ENCODE data around the gene MRC2. TPM values are rescaled to one million over a fixed set of nuclear protein-coding genes. Genes with fewer than 3 reads are reported as not detected.

The MRC2 gene
- total RNA-seq, 1 experiment from 2014 or later, result 12.3 TPM

DNA sequence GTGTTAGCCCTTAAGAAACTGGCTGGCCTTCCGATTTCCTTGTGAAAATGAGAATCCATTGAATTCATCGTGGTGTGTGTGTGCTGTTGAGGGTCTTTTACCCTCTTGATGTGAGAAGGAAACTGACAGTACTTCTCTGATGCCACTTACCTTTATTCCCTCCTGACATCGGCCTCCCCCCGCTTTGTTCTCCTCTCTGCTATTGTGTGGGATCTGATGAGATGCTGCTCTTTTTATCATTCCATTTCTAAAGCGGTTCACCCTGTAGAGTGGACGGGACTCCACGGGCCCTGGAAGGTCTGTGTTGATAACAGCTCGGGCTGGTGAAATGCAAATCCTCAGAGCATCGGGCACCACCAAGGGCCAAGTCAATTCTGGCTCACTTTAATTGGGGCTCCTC, 110.8 kb downstream of the MRC2 start:
- TF ChIP-seq, protein P1, sequence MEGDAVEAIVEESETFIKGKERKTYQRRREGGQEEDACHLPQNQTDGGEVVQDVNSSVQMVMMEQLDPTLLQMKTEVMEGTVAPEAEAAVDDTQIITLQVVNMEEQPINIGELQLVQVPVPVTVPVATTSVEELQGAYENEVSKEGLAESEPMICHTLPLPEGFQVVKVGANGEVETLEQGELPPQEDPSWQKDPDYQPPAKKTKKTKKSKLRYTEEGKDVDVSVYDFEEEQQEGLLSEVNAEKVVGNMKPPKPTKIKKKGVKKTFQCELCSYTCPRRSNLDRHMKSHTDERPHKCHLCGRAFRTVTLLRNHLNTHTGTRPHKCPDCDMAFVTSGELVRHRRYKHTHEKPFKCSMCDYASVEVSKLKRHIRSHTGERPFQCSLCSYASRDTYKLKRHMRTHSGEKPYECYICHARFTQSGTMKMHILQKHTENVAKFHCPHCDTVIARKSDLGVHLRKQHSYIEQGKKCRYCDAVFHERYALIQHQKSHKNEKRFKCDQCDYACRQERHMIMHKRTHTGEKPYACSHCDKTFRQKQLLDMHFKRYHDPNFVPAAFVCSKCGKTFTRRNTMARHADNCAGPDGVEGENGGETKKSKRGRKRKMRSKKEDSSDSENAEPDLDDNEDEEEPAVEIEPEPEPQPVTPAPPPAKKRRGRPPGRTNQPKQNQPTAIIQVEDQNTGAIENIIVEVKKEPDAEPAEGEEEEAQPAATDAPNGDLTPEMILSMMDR (IDR thresholded peaks at IDR 0.05; ENCODE audit: unreplicated experiment), result no peak
- H3K4me3 Mint-ChIP-seq (ENCODE audit: unreplicated experiment), result no peak overlapping the region
- ChIA-PET CTCF (no interaction called here), POLR2A (interaction anchor here (0.7 kb wide), 1 partner anchor 22 kb away, joined by 3 read pairs; no protein-coding TSS in a partner anchor)
- H3K9me3 Mint-ChIP-seq (ENCODE audit: unreplicated experiment), result no peaks in the 10 kb centered on the region
- H3K4me1 Mint-ChIP-seq (ENCODE audit: insufficient read depth, unreplicated experiment), result peaks cover 11% of the 10 kb centered on the region
- intact Hi-C loops (cut with micrococcal nuclease), result no loop called here
- peaks cover 5% of the 10 kb centered on the region for H3K36me3 Mint-ChIP-seq (ENCODE audit: insufficient read depth, unreplicated experiment)
- no peaks in the 10 kb centered on the region for H3K27me3 Mint-ChIP-seq (ENCODE audit: insufficient read depth, unreplicated experiment)
- H3K27ac Mint-ChIP-seq (ENCODE audit: low read depth, unreplicated experiment), result no peak overlapping the region
- BruUV-seq (replicated peaks), result no TSS peak
- DNase-seq (ENCODE audit: unreplicated experiment), result no peak

DNA sequence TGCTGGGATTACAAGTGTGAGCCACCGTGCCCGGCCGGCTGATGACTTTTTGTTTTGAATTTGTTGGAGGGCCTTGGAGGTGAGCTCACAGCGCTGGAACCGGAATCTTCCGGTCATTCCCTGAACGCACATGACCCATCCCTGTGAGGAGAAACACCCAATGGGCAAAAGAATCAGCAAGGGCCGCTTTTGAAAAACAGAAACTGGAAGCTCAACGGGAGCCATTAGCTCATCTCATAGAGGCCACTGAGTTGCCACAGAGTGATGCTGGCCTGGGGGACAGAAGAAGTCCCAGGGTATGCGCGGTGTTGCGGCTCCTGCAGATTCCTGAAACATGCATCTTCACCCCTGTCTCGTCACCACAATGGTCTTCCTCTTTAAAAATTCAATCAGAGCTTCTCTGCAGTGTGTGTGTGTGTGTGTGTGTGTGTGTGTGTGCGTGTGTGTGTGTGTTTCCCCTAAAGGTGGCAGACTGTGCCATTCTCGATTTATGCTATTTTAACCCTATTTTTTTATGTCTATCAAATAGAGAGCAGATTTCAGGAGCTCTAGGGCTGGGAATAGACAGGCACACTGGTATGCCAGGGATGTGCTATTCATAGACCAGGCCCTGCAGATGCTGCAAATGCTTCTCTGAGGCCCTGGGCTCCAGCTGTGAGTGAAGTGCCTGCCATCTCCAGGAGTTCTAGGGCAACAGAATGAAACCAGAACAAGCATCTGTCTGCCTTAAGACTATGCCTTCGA, 112.3 kb downstream of the MRC2 start:
- BruUV-seq (replicated peaks), result no TSS peak
- CTCF ChIA-PET, result no interaction called here
- intact Hi-C loops (cut with micrococcal nuclease), result no loop called here

DNA sequence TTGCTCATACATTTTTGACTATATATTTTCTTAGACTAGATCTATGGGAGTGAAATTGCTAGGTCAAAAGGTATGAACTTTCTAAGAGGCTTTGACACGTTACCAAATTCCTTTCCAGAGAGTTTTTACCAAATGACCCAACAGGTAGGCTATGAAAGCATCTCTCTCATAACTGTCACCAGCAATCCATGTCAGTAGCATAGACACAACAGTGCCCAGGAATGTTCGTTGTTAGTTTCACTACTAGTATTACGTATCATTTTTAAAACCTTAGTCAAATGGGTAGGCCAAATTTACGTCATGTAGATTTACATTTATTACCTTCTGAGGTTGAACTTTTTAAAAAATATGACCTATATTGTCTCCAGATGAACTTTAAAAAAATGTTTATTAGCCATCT, 113.8 kb downstream of the MRC2 start:
- peaks cover 11% of the 10 kb centered on the region for H3K4me1 Mint-ChIP-seq (ENCODE audit: insufficient read depth, unreplicated experiment)
- H3K9me3 Mint-ChIP-seq (ENCODE audit: unreplicated experiment), result no peaks in the 10 kb centered on the region

More for the DNA sequence above, 112.3 kb downstream of the MRC2 start:
- H3K36me3 Mint-ChIP-seq (ENCODE audit: insufficient read depth, unreplicated experiment), result no peaks in the 10 kb centered on the region
- DNase-seq (ENCODE audit: unreplicated experiment), result no peak
- TF ChIP-seq, protein P1 (IDR thresholded peaks at IDR 0.05; ENCODE audit: unreplicated experiment), result no peak
- POLR2A ChIA-PET, result interaction anchor here (0.6 to 1.1 kb wide), 4 partner anchors 22 to 338 kb away, joined by 3 to 5 read pairs (median 4); no protein-coding TSS in a partner anchor
- no peaks in the 10 kb centered on the region for H3K9me3 Mint-ChIP-seq (ENCODE audit: unreplicated experiment)
- no peaks in the 10 kb centered on the region for H3K27me3 Mint-ChIP-seq (ENCODE audit: insufficient read depth, unreplicated experiment)
- no peak overlapping the region for H3K27ac Mint-ChIP-seq (ENCODE audit: low read depth, unreplicated experiment)
- H3K4me1 Mint-ChIP-seq (ENCODE audit: insufficient read depth, unreplicated experiment), result peaks cover 11% of the 10 kb centered on the region
- no peak overlapping the region for H3K4me3 Mint-ChIP-seq (ENCODE audit: unreplicated experiment)

More for the DNA sequence above, 113.8 kb downstream of the MRC2 start:
- no peak overlapping the region for H3K4me3 Mint-ChIP-seq (ENCODE audit: unreplicated experiment)
- ChIA-PET CTCF (no interaction called here), POLR2A (no interaction called here)
- no TSS peak for BruUV-seq (replicated peaks)
- TF ChIP-seq, protein P1 (IDR thresholded peaks at IDR 0.05; ENCODE audit: unreplicated experiment), result no peak
- no peaks in the 10 kb centered on the region for H3K27me3 Mint-ChIP-seq (ENCODE audit: insufficient read depth, unreplicated experiment)
- no peaks in the 10 kb centered on the region for H3K36me3 Mint-ChIP-seq (ENCODE audit: insufficient read depth, unreplicated experiment)
- DNase-seq (ENCODE audit: unreplicated experiment), result no peak
- no peak overlapping the region for H3K27ac Mint-ChIP-seq (ENCODE audit: low read depth, unreplicated experiment)
- intact Hi-C loops (cut with micrococcal nuclease), result no loop called here

Other genes starting within 250 kb of the MRC2 start
- not detected in 2 replicates for gene EFCAB3, start 247.1 kb upstream of the MRC2 start, total RNA-seq (2022)
- 25.4 and 28.0 TPM in 2 replicates for gene METTL2A, start 203.8 kb upstream of the MRC2 start, total RNA-seq (2022)
- 44.5 and 56.1 TPM in 2 replicates for gene TLK2, start 148.8 kb upstream of the MRC2 start, total RNA-seq (2022)
- not detected in 2 replicates for gene MARCHF10, start 180.6 kb downstream of the MRC2 start, total RNA-seq (2022)

Measured in MCF 10A (cell line).